HepG2 (cell line): ENCODE data around the gene TMEM59. TPM values are rescaled to one million over a fixed set of nuclear protein-coding genes. Genes with fewer than 3 reads are reported as not detected.

Source experiments
- ATAC-seq: fragments of 200-7000 bp; cut with Tn5 transposase; 3 replicates; pipeline ENCODE4 v1.9.1; 2020; ENCODE audit warnings: mild to moderate bottlenecking, moderate library complexity
- BruUV-seq: library from RNA; stranded (reverse); fragments of 400-500 nt; replicated peaks from 2 replicates; lab custom pipeline; 2021; lab: Mats Ljungman, UMichigan
- CTCF ChIA-PET: fragments of 300-600 bp; formaldehyde crosslinking; extraction: SDS; loops from one replicate; lab custom pipeline; 2021; ENCODE audit warnings: low total read pairs, inconsistent platforms, low intra/inter-chr PET ratio; lab: Yijun Ruan, JAX
- POLR2A ChIA-PET: fragments of 350-600 bp; sonication (Branson Sonifier 250); formaldehyde crosslinking; loops from one replicate; lab custom pipeline; 2020; ENCODE audit warnings: antibody characterized with exemption, inconsistent platforms; lab: Yijun Ruan, JAX
- DNase-seq: peaks from one replicate; pipeline ENCODE4 v3.0.0-alpha.2; 2015; ENCODE audit warnings: low spot score
- FAIRE-seq: peaks from 3 replicates; lab custom pipeline; 2011; peaks lifted over from hg19 to GRCh38; lab: Jason Lieb, UNC
- H2AFZ ChIP-seq: one replicate; pipeline ENCODE4 v1.6.1; 2011; ENCODE audit warnings: low read length, inconsistent platforms
- H3K27ac ChIP-seq: fragments of 300-600 bp; 3 replicates; pipeline ENCODE4 v1.8.0; 2011; ENCODE audit warnings: mixed run types, mild to moderate bottlenecking, mixed read lengths, low read length, inconsistent platforms; ENCODE audit not compliant: insufficient read depth; ENCODE audit errors: extremely low read length
- H3K27me3 ChIP-seq, 2 experiments: fragments of 200-600 bp in 1 of 2; 2 replicates in 1 of 2; 3 replicates in 1 of 2; pipeline versions ENCODE4 v1.6.0 to v1.8.0; 2011; ENCODE audit warnings: low read length in 2 of 2, mild to moderate bottlenecking in 2 of 2, moderate library complexity in 2 of 2, inconsistent platforms in 1 of 2; ENCODE audit not compliant: insufficient read depth in 2 of 2, control insufficient read depth in 1 of 2
- H3K36me3 ChIP-seq, 2 experiments: fragments of 200-600 bp in 1 of 2; replicated peaks in 1 of 2; 2 replicates in 1 of 2; 3 replicates in 1 of 2; pipeline versions ENCODE4 v1.5.1 to v1.8.0; 2011; ENCODE audit warnings: low read length in 2 of 2, inconsistent platforms in 1 of 2; ENCODE audit not compliant: insufficient read depth in 2 of 2, control insufficient read depth in 1 of 2
- H3K4me1 ChIP-seq: 2 replicates; pipeline ENCODE4 v1.5.1; 2012; ENCODE audit warnings: low read length, inconsistent platforms; ENCODE audit not compliant: insufficient read depth
- H3K4me2 ChIP-seq: 2 replicates; pipeline ENCODE4 v1.6.0; 2011; ENCODE audit warnings: low read depth, low read length, inconsistent platforms
- H3K4me3 ChIP-seq, 3 experiments: fragments of 200-600 bp in 1 of 3; sonication (generic), shearing (Covaris generic) in 1 of 3; replicated peaks in 1 of 3; 2 replicates each; pipeline ENCODE4 v1.5.1; 2011 to 2016; ENCODE audit warnings: low read length in 3 of 3, inconsistent platforms in 2 of 3, low read depth in 2 of 3, mild to moderate bottlenecking in 2 of 3, control low read depth in 1 of 3, mixed read lengths in 1 of 3; ENCODE audit not compliant: insufficient read depth in 1 of 3
- H3K79me2 ChIP-seq: one replicate; pipeline ENCODE4 v1.6.1; 2011; ENCODE audit warnings: low read length, inconsistent platforms; ENCODE audit not compliant: insufficient read depth
- H3K9ac ChIP-seq: 2 replicates; pipeline ENCODE4 v1.6.0; 2011; ENCODE audit warnings: mild to moderate bottlenecking, low read depth, low read length, inconsistent platforms; ENCODE audit not compliant: insufficient read depth
- H3K9me3 ChIP-seq: 2 replicates; pipeline ENCODE4 v1.5.1; 2012; ENCODE audit warnings: mild to moderate bottlenecking, low read length
- H4K20me1 ChIP-seq: 2 replicates; pipeline ENCODE4 v1.6.0; 2011; ENCODE audit warnings: inconsistent platforms, mild to moderate bottlenecking, low read length, moderate library complexity; ENCODE audit not compliant: insufficient read depth
- CEBPB ChIP-seq: IDR thresholded peaks from 2 replicates; pipeline ENCODE4 v1.6.1; 2011; ENCODE audit warnings: low read depth, low read length, improper control_type of control experiment, borderline replicate concordance
- FOXA1 ChIP-seq, 2 experiments: fragments of 450-650 bp in 1 of 2; sonication (generic) in 1 of 2; formaldehyde crosslinking in 1 of 2; IDR thresholded peaks; 2 replicates each; pipeline versions ENCODE4 v1.4.0 to v1.6.1; 2016 to 2020; ENCODE audit warnings: missing genetic modification reagents in 1 of 2
- GATAD2A ChIP-seq: IDR thresholded peaks from 2 replicates; pipeline ENCODE4 v1.6.1; 2016
- GTF2F1 ChIP-seq: fragments of 150-350 bp; IDR thresholded peaks from 2 replicates; pipeline ENCODE4 v1.6.1; 2014; ENCODE audit warnings: low read length
- HMG20B ChIP-seq: conservative IDR thresholded peaks from 2 replicates; pipeline ENCODE4 v1.6.1; 2016; ENCODE audit warnings: missing genetic modification reagents, missing compliant biosample characterization
- KAT8 ChIP-seq: IDR thresholded peaks from 2 replicates; pipeline ENCODE4 v1.6.1; 2016; ENCODE audit warnings: missing genetic modification reagents, missing compliant biosample characterization
- SATB2 ChIP-seq: sonication (generic); formaldehyde crosslinking; IDR thresholded peaks from 2 replicates; pipeline ENCODE4 v1.5.0; 2020; ENCODE audit warnings: missing genetic modification reagents
- SKI ChIP-seq: fragments of 450-650 bp; IDR thresholded peaks from one replicate; pipeline ENCODE4 v1.6.1; 2018; ENCODE audit warnings: mild to moderate bottlenecking; ENCODE audit not compliant: partially characterized antibody
- TBX2 ChIP-seq: sonication (generic); formaldehyde crosslinking; IDR thresholded peaks from 2 replicates; pipeline ENCODE4 v1.5.0; 2020; ENCODE audit warnings: missing genetic modification reagents, mild to moderate bottlenecking, borderline replicate concordance
- TEF ChIP-seq: sonication (generic); formaldehyde crosslinking; IDR thresholded peaks from 2 replicates; pipeline ENCODE4 v1.5.0; 2020; ENCODE audit warnings: missing genetic modification reagents
- TFE3 ChIP-seq: IDR thresholded peaks from 2 replicates; pipeline ENCODE4 v1.6.1; 2016
- THRA ChIP-seq: sonication (generic); formaldehyde crosslinking; IDR thresholded peaks from 2 replicates; pipeline ENCODE4 v1.4.0; 2020; ENCODE audit warnings: missing genetic modification reagents, borderline replicate concordance
- ZNF160 ChIP-seq: sonication (generic); formaldehyde crosslinking; IDR thresholded peaks from 2 replicates; pipeline ENCODE4 v1.8.0; 2022; ENCODE audit warnings: mild to moderate bottlenecking, inconsistent platforms, missing genetic modification reagents
- ZNF646 ChIP-seq: sonication (generic); formaldehyde crosslinking; IDR thresholded peaks from 2 replicates; pipeline ENCODE4 v1.9.0; 2021; ENCODE audit warnings: mild to moderate bottlenecking, missing genetic modification reagents
- ZNF841 ChIP-seq: sonication (generic); formaldehyde crosslinking; IDR thresholded peaks from 2 replicates; pipeline ENCODE4 v1.8.1; 2023; ENCODE audit warnings: missing genetic modification reagents, borderline replicate concordance
- WGBS: methylation state at CpG from one replicate; pipeline ENCODE4 v1.1.6; 2017; ENCODE audit warnings: low lambda C conversion rate; 5-methylcytosine and 5-hydroxymethylcytosine counted together
- in situ Hi-C: cut with HindIII; loops from 2 replicates; pipeline ENCODE4 v1.10.0; 2017; ENCODE audit warnings: low pct_unique_long_range_greater_than_20kb; ENCODE audit not compliant: extremely low pct_ligation_motif_present
- intact Hi-C: fragments of 100-400 bp; cut with micrococcal nuclease; formaldehyde crosslinking; loops from one replicate; pipeline ENCODE4 v1.10.0; 2022; ENCODE audit not compliant: unreplicated experiment
- polyA plus RNA-seq, 8 experiments: library from polyadenylated mRNA; depleted of rRNA in 3 of 8; stranded (reverse) in 7 of 8; unstranded in 1 of 8; fragments of >200 nt; fragmentation: Illumina TruSeq in 4 of 8; extraction: Trizol in 4 of 8; gene quantifications; 2 replicates each; pipeline versions ENCODE4 v1.2.1 to v1.2.3, GENCODE V29; 2011 to 2016; ENCODE audit warnings: low read depth in 4 of 8, missing spikeins in 1 of 8, mixed read lengths in 1 of 8; ENCODE audit not compliant: insufficient read depth in 1 of 8
- total RNA-seq, 5 experiments: library from RNA; depleted of rRNA; stranded (reverse); fragments of >200 nt; fragmentation: Illumina TruSeq; extraction: Trizol; gene quantifications; 2 replicates each; pipeline ENCODE4 v1.2.3, GENCODE V29; 2016; ENCODE audit warnings: low read depth in 1 of 5

The TMEM59 gene
- total and polyA plus RNA-seq, 2 of the 13 experiments (the other 11 are each of a cell fraction or from before 2014, with no cell fraction given) = 147 to 363 TPM

- H4K20me1 ChIP-seq = no peaks in the 10 kb centered on the region
- no peaks in the 10 kb centered on the region for H3K79me2 ChIP-seq
- no peak overlapping the region; a peak in 1 of 6 replicates for H3K4me3 ChIP-seq
- H3K9ac ChIP-seq = no peak overlapping the region
- WGBS = 7% methylated on average over 2 of the region's 2 CpGs
- ATAC-seq = peak; percentile 80
- peaks cover 53% of the 10 kb centered on the region for H3K4me1 ChIP-seq
- no peaks in the 10 kb centered on the region for H3K9me3 ChIP-seq
- BruUV-seq = no TSS peak
- ChIA-PET CTCF (interaction anchor here (1.0 to 4.2 kb wide), 3 partner anchors 11 to 409 kb away, joined by 3 to 92 read pairs (median 3); no protein-coding TSS in a partner anchor), POLR2A (interaction anchor here (0.8 to 2.5 kb wide), 10 partner anchors 9 to 220 kb away, joined by 3 to 15 read pairs (median 6); partner anchors contain the start of genes CYB5RL, LDLRAD1, MRPL37 and TCEANC2)
- no peaks in the 10 kb centered on the region for H3K27me3 ChIP-seq
- no peak overlapping the region for H2AFZ ChIP-seq
- no peaks in the 10 kb centered on the region for H3K36me3 ChIP-seq
- peak; percentile 79 for FAIRE-seq
- DNase-seq = peak; percentile 83
- intact Hi-C loops = loop anchor here (1.0 kb wide), 3 partner anchors 10 to 88 kb away; partner anchors contain the start of genes TCEANC2 and TMEM59
- in situ Hi-C loops = no loop called here
- H3K27ac ChIP-seq = peak overlapping the region; percentile 61
- peak overlapping the region; percentile 35 for H3K4me2 ChIP-seq
- TF ChIP-seq ZNF646 (no peak), TEF (no peak), ZNF841 (CRISPR knock-in tag) (no peak), THRA (CRISPR knock-in tag) (peak; percentile 80; the same call in 1 of the 2 replicates), KAT8 (CRISPR knock-in tag) (0 out of 2 replicates have a peak, but pooled peaks have one; percentile 38), ZNF160 (CRISPR knock-in tag) (no peak), HMG20B (no peak), TFE3 (CRISPR knock-in tag) (peak; percentile 94), TBX2 (CRISPR knock-in tag) (peak; percentile 58), GTF2F1 (no peak), SATB2 (CRISPR knock-in tag) (no peak), FOXA1 (IDR thresholded peaks at IDR 0.05) (no peak), FOXA1 (CRISPR knock-in tag; IDR thresholded peaks at IDR 0.05) (no peak), SKI (peak; percentile 70), GATAD2A (CRISPR knock-in tag) (peak; percentile 73), CEBPB (peak; percentile 61; the same call in 1 of the 2 replicates)
Observed at GRCh38 chr1:54080598-54081049, 27.6 kb upstream of the TMEM59 start.
